NCI-H2029 (cell line): ENCODE data around the gene COA6.

Source experiments
- DNase-seq: peaks from one replicate; lab custom pipeline; 2025; lab: John Stamatoyannopoulos, UW

Gene COA6, protein sequence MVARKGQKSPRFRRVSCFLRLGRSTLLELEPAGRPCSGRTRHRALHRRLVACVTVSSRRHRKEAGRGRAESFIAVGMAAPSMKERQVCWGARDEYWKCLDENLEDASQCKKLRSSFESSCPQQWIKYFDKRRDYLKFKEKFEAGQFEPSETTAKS

DNA sequence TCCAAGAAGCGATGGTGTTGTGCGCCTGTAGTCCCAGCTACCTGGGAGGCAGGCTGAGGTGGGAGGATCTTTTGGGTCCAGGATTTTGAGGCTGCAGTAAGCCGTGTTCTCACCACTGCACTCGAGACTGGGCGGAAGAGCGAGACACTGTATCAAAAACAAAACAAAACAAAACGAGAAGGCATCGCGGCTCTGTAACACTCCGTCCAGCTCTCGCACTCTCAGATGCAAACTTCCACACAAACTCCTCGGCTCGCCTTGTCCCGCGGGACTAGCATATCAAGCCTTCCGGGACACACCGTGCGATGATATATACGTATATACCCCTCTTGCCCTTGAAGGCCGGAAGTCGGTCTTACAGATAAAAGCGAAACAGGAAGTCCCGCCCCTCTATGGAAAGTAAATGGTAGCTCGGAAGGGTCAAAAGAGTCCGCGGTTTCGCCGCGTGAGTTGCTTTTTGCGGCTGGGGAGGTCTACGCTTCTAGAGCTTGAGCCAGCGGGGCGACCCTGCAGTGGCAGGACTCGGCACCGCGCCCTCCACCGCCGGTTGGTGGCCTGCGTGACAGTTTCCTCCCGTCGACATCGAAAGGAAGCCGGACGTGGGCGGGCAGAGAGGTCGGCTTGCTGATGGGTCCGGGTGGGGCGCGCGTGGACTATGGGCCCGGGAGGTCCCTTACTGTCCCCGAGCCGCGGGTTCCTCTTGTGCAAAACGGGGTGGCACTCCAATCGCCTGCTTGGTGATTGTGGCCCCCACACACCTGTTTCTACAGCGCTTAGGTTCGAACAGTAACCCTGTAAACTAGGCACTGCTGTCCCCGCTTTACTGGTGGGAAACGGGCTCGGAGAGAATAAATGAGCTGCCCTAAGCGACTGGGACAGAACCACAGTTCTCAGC, at the start of gene COA6:
Gene COA6, plus strand, starts transcription at position 393 of the 895 bp plus-strand sequence. Its CDS starts 11 bp downstream, at position 404.
- peak; percentile 90 for DNase-seq

DNA sequence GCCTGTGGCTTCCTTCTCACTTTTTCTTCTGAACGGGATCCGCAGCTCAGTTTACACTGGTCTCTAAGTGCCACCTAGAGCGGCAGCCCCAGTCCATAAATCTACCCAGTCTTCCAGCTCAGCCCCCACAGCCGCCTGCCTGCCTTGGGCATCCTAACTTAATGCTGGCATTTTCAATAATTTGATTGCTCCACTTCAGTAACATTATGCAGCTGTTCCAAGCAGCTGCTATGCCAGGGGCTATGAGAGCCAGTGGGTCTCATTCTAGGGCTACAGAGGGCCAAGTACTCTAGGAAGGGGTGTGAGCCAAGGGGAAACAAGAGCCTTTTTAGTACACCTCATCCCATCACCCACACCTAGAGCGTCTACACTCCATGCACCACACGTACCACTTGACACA, 48.4 kb upstream of the COA6 start:
- no peak for DNase-seq

DNA sequence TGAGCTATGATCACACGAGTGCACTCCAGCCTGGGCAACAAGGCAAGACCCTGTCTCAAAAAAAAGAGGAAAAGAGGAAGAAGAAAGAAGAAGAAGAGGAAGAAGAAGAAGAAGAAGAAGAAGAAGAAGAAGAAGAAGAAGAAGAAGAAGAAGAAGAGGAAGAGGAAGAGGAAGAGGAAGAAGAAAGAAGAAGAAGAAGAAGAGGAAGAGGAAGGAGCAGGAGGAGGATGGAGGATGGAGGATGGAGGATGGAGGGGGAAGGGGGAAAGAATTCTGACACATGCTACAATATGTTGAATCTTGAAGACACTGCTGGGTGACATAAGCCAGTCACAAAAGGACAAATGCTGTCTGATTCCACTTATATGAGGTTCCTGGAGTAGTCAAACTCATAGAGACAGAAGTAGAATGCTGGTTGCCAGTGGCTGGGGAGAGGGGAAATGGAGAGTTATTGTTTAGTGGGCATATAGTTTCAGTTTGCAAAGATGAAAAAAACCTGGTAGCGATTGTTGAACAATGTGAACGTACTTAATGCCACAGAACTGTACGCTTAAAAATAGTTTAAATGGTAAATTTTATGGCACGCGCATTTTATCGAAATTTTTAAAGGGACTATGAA, 47.3 kb upstream of the COA6 start:
- no peak for DNase-seq

DNA sequence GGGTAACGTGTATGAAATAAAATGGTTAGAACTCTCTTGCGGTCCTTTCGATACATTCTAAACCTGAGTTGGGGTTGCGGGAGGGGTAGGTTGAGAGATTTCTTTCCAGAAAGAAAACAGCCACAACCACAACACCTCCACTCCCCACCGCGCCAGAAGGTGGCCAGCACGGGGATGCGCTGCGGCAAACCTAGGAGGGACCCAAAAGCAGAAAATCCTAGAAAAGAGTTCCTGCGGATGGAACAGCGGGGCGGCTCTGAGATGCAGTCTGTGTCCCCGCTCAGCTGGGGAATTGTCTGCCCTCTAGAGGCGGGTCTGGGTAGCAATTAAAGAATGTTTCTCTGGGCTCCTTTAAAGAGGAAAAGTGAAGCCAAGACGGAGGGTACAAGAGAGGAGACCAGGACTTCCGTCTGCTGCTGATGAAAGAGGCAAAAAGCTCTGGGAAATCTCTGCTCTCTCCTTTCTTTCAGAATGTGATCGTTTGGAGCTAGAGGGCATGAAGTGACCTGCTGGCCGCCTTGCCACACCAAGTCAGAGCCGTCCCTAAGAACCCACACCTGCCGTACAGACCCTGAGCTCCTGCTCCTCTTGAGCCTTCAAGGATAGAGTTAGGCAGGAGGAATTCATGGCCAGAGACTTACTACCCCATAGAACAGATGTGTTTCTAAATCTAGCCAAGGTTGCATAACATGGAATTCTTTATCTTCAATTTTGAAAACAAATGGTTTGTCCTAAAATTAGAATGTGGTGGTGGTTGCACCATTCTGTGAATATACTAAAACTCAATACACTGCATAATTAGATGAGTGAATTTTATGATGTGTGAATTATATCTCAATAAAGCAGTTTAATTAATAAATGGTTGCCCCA, 46.5 kb upstream of the COA6 start:
- DNase-seq: peak; percentile 18

DNA sequence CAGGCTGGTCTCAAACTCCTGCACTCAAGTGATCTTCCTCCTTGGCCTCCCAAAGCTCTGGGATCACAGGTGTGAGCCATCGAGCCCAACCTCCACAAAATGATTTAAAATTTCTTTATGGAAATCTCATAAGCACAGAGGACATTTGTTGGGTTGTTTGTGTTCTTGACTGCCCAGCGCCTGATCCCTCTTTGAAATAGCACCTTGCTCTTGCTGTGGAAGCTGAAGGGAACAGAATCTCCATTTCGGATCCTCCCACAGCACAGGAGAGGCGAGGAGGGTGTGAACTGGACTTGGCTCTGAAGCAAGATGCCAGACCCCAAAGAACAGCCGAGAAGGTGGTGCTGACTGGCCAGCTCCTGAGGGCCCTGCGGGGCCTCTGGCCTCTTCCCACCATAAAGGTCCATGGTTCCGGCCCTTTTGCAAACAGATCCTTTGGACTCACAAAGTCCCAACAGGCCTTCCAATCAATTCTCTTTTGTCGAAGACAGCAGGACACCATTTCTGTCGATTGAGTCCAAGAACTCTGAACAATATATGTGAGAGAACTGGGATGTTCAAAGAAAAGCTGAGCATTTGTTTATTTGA, 45.6 kb upstream of the COA6 start:
- no peak for DNase-seq

DNA sequence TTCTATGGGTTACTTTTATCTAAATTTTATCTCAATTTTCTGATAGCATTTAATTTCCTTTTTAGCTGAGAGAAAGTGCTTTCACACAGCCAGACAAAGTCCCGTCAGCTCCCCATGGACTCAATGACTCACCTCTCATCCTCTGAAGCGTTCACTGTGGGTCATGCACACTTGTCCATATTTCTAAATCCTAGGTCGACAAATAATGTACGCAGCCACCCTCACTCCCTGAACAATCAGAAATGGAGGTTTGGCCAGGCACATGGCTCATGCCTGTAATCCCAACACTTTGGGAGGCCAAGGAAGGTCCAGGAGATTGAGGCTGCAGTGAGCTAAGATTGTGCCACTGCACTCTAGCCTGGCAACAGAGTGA, 42.4 kb upstream of the COA6 start:
- no peak for DNase-seq

DNA sequence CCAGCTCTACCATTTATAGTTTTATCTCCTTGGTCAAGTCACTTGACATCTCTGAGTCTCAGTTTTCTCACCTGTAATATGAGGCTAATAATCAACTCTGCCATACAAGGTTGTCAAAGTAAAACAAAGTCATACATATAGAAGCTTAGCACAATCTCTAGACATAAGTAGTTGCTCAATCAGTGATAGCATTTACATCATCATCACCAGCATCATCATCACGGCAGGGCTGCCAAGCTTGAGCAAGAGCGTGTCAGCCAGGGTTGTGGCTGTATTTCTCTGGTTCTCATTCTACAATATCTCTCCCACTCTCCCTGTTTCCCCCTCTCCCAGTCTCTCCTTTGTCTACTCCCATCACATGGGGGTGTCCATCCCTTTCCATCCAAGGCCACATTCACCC, 41.7 kb upstream of the COA6 start:
- no peak for DNase-seq

DNA sequence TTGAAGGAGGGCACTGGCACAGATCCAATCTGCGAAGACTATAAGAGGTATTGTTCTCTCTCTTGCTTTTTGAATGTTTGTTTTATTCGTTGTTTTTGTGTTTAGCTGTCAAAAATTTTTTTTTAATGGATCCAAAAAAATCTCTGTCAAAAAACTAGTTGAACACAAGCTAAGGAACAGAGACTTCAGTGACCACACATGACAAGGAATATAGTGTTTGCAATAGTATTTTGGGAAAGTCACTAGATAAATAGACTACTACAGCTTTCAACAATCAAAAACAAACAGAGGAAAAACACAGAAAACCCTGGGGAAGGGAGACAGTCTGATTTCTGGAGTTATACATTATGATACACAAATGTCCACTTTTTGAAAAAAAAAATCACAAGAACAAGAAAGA, 36.9 kb upstream of the COA6 start:
- no peak for DNase-seq

DNA sequence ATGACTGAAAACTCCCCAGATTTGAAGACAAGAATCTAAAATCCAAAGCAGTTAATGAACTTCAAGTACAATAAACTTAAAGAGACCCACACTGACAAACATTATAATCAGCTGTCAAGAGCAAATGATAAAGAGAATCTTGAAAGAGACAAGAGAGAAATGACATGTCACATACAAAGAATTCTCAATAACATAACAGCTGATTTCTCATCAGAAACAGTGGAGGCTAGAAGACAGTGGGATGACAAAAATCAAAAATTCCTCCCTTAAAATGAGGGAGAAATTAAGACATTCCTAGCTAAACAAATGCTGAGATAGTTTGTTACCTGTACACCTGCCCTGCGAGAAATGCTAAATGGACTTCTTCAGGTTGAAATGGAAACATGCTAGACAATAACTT, 36.0 kb upstream of the COA6 start:
- DNase-seq: no peak

DNA sequence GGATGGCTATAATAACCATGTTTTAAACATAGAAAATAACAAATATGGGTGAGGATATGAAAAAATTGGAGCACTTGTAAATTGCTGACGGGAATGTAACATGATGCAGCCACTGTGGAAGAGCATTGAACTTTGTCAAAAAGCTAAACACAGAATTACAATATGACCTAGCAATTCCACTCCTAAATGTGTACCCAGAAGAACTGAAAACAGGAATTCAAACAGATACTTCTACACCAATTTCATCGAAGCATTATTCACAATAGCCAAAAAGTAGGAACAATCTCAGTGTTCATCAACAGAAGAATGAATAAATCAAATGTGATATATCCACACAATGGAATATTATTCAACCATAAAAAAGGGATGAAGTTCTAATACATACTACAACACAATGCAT, 32.7 kb upstream of the COA6 start:
- DNase-seq: no peak

DNA sequence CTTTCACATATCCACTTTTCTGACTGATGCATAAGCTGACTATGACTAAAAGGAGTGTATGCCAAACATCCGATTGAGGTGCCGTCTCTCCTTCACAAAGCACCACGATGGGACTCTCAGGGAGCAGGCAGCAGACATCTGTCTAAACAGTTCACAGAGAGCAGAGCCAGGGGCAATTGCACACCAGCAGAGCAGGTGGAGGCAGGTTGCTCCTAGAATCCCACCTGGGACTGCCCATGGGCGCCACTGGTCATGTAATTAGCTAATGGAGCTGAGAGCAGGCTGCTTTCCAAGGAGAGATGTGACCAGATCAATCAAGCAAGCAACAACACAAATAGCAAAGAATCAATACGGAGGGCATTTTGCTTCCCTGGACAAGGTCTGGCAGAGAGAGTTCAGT, 30.5 kb upstream of the COA6 start:
- DNase-seq: no peak

DNA sequence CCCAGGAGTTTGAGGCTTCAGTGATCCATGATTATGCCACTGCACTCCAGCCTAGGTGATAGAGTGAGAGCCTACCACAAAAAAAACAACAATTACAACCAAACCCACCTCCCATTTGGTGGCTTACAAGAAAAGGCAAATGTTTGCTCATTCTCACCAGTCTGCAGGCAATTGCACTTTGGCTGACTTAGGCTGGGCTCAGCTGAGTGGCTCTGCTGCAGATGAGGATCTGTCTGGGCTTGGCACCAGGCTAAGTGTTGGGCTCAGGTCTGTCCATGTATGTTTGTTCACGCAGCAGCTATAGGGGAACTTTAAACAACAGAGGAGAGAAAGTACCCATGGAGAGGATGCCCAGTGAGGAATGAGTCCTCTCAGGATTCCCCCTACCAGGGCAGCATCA, 28.0 kb upstream of the COA6 start:
- no peak for DNase-seq

DNA sequence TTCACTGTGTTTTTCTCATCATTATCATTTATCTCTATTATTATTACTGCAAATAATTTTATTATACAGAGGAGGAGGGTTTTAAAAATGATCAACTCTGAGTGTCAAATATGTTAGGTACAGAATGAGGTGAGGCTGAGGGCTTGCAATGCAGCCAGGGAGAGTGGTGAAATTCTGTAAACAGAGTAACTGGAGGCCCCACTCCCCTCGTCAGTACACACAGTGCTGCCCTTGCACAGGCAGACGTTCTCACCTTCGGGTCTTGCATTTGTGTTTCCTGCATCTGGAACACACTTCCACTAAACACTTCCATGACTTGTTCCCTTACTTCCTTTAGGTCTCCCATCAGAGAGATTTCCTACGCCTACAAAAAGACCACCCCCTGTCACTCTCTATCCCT, 24.3 kb upstream of the COA6 start:
- DNase-seq: no peak

DNA sequence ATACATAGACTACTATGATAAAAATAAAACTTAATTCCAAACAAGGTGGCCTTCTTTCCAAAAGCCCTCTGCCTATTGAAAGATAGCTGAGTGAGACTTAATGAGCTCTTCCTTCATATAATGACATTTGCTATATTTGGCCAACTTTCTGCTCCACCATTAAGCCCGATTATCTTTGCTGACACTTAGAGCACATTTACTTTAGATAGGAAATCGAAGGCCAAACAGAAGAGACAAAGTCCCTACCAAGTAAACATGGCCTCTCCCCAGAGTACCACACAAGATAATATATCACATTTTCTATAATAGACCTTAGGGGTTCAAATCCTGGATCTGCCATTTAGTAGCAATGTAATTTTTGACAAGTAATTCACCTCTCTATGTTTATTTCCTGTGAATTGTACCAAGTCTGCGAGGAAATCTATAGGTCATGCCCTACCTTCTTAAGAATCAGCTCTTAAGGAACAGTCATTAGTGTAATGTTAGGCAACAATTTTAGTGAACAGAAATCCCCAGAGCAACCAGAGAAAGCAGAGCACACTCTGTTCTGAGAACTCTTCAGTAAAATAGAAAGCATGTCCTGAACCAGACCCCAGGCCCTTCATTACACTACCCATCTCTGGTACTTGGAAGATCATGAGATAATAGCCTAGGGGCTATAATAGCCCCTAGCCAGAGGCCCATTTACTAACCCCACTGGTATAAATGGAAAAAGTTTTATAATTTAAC, 17.3 kb upstream of the COA6 start:
- no peak for DNase-seq

DNA sequence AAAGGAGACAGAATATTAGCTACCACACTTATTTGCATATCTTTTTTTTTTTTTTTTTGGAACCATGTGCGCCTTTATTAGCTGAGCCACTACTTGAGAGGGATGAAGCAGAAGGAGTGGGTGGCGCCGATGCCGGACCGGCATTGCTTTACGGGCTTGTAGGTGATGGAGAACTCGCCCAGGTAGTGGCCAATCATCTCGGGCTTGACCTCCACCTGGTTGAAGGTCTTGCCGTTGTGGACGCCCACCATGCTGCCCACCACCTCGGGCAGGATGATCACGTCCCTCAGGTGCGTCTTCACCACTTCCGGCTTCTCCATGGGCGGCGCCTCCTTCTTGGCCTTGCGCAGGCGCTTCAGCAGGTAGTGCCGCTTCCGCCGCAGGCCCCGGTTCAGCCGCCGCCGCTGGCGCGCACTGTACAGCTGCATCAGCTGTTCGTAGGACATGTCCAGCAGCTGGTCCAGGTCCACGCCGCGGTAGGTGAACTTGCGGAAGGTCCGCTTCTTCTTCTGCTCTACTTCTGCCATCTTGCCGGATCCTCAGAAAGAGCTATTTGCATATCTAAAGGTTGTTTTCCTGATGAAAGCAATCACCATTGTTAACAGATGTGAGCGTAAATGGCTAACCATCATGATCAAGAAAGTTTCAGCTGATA, 16.5 kb upstream of the COA6 start:
- DNase-seq: peak; percentile 30

DNA sequence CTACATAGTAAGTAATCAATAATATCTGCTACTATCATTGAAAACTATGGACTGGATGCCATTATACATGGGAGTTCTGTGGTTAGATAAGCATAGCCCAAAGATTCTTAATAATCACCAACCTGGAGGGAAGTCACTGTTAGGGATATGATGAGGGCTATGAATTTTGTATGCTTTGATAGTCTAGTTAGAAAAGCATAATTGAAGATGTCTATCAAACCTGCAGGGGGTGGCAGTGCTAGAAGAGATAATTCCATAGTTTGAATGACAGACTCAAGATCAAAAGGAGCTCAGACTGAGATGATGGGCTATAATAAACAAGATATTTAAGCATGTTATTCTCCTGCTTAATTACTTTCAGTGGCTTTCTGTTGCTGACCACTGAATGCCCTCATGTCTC, 15.4 kb upstream of the COA6 start:
- no peak for DNase-seq

DNA sequence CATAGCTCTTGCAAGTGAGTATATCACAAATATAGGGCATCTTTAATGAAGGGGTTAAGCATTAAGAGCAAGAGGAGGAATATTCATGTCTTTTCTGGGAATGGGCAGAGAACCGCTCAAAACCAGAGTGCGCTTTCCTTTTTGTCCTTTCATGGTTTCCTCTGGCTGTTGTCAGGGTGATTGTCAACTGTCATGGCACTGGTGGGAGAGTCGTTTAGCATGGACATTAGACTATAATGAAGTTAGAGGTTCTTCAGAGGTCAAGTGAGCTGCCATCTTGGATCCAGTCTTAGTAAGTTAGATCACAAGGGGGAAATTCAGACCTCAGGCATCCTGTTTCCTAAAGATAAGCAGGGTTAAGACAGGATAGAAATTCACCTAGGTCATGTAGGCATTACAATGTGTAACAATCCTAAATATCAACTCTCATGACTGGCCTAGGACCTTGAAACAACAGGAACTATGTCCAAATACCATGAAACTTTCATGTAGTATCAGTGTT, 12.1 kb upstream of the COA6 start:
- DNase-seq: no peak

DNA sequence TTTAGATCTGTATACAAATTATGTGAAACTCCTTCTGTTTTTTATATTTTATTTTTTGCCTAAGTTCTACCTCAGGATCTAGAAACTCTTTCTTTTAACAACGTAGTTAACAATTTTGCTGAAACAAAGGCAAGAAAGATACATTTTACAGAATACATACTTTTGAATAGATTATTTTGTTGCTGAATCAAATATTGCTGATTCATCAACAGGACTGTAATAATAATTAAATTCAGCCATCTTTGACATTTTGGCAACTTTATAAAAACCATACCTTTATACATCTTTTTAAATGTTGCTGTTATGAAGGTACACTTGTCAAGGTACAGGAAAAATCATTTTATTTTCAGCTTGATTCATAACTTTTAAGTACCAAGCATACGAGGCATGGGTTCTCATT, 10.7 kb upstream of the COA6 start:
- DNase-seq: no peak

DNA sequence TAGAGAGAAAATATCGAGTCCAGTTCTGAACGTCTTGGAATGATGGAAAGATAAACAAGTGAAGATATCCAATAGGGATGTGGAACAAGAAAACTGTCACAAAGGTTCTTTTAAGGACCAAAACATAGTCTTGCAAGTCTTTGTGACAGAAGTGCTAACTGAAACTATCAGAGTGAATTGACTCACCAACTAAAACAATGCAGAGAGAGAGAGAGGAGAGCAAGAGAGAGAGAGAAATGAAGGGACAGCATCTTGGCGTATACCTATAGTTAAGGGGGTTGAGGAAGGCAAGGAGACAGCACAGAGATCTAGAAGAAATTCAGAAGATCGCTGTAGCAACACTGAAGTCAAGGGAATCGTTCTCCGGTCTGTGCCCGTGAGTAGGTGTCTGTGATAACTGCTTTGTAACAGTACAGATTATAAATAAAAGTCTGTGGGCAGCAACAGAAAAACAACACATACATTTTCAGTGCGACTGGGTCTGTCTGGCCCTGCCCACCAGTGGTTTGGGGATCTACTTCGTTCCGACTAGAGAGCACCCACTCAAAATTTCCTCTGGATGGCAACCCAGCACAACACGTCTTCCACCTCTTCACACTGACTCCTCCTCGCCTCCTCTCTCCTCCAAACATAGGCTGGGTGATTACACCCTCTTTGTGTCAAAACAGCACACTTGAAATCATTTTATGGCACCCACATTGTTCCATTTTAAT, 4.8 kb upstream of the COA6 start:
- no peak for DNase-seq

DNA sequence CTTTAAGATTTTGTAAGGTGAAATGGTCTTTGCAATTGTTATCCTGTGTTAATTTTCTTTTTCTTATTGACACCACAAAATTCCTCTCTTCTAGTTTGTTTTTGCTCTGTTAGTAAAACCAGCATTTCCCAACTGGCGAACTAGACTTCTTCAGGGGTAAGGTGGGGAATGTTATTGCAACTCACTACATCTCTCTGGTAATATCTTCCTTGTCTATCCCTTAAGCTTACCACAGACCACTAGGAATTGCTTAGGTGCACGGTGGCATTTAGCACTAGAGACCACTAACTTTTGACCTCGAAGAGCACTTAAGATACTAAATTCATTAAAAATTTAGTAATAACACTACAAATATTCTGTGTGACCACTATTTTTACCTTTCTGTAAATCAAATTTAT, 4.2 kb upstream of the COA6 start:
- no peak for DNase-seq
